K562 (cell line): ENCODE measurements around the gene ACOT7. TPM values are rescaled to one million over a fixed set of nuclear protein-coding genes. Genes with fewer than 3 reads are reported as not detected.

Source experiments
- ATAC-seq: fragments of 200-7000 bp; cut with Tn5 transposase; 3 replicates; pipeline ENCODE4 v1.9.1; 2020; ENCODE audit warnings: moderate library complexity
- BruUV-seq: library from RNA; stranded (reverse); fragments of 400-500 nt; replicated peaks from 2 replicates; lab custom pipeline; 2021; lab: Mats Ljungman, UMichigan
- CTCF ChIA-PET: fragments of 300-600 bp; formaldehyde crosslinking; extraction: SDS; loops from one replicate; lab custom pipeline; 2021; ENCODE audit warnings: low intra/inter-chr PET ratio; lab: Yijun Ruan, JAX
- POLR2A ChIA-PET: fragments of 300-600, 350-650 bp; sonication (Branson Sonifier 250); formaldehyde crosslinking; extraction: SDS; loops from one replicate; lab custom pipeline; 2021; ENCODE audit warnings: antibody characterized with exemption, inconsistent platforms; lab: Yijun Ruan, JAX
- DNase-seq, 4 experiments: peaks; one replicate each; pipeline versions ENCODE4 v3.0.0 to v3.0.0-alpha.2; 2011 to 2018; ENCODE audit warnings: low spot score in 3 of 4, mixed read lengths in 3 of 4; ENCODE audit errors: extremely low read depth in 1 of 4
- FAIRE-seq: peaks from 2 replicates; lab custom pipeline; 2011; peaks lifted over from hg19 to GRCh38; lab: Jason Lieb, UNC
- H2AFZ ChIP-seq: 2 replicates; pipeline ENCODE4 v1.6.0; 2011; ENCODE audit warnings: low read depth, low read length, control low read depth, inconsistent platforms
- H3K27ac ChIP-seq: fragments of 200-600 bp; 3 replicates; pipeline ENCODE4 v1.8.0; 2011; ENCODE audit warnings: low read depth, mild to moderate bottlenecking, control low read depth, inconsistent platforms, low read length, moderate library complexity, mixed read lengths; ENCODE audit errors: extremely low read depth
- H3K27me3 ChIP-seq, 2 experiments: fragments of 300-600 bp in 1 of 2; 2 replicates in 1 of 2; 3 replicates in 1 of 2; pipeline versions ENCODE4 v1.6.0 to v1.8.0; 2011; ENCODE audit warnings: inconsistent platforms in 2 of 2, low read length in 2 of 2, mild to moderate bottlenecking in 1 of 2, mixed read lengths in 1 of 2, moderate library complexity in 1 of 2; ENCODE audit not compliant: control insufficient read depth in 2 of 2, insufficient read depth in 2 of 2
- H3K36me3 ChIP-seq: fragments of 300-600 bp; 3 replicates; pipeline ENCODE4 v1.8.0; 2011; ENCODE audit warnings: mild to moderate bottlenecking, low read length, inconsistent platforms; ENCODE audit not compliant: control insufficient read depth, insufficient read depth
- H3K4me1 ChIP-seq, 2 experiments: fragments of 200-600 bp in 1 of 2; replicated peaks in 1 of 2; 2 replicates in 1 of 2; 3 replicates in 1 of 2; pipeline versions ENCODE4 v1.5.1 to v1.8.0; 2011; ENCODE audit warnings: inconsistent platforms in 2 of 2, low read length in 2 of 2, mild to moderate bottlenecking in 1 of 2, mixed read lengths in 1 of 2, moderate library complexity in 1 of 2; ENCODE audit not compliant: control insufficient read depth in 2 of 2, insufficient read depth in 2 of 2
- H3K4me2 ChIP-seq: 2 replicates; pipeline ENCODE4 v1.6.1; 2011; ENCODE audit warnings: low read length, control low read depth, inconsistent platforms, mixed read lengths; ENCODE audit not compliant: insufficient read depth
- H3K4me3 ChIP-seq: fragments of 200-600 bp; sonication (generic), shearing (Covaris generic); 2 replicates; pipeline ENCODE4 v1.5.1; 2016; ENCODE audit warnings: control low read depth, inconsistent platforms
- H3K79me2 ChIP-seq: fragments of 200-600 bp; 3 replicates; pipeline ENCODE4 v1.8.0; 2011; ENCODE audit warnings: low read length, inconsistent platforms; ENCODE audit not compliant: control insufficient read depth, insufficient read depth
- H3K9ac ChIP-seq, 2 experiments: 2 replicates each; pipeline versions ENCODE4 v1.6.0 to v1.6.1; 2011; ENCODE audit warnings: low read depth in 2 of 2, low read length in 2 of 2, control low read depth in 1 of 2, inconsistent platforms in 1 of 2, mild to moderate bottlenecking in 1 of 2, mixed read lengths in 1 of 2; ENCODE audit not compliant: insufficient read depth in 1 of 2
- H3K9me1 ChIP-seq: one replicate; pipeline ENCODE4 v1.6.0; 2011; ENCODE audit warnings: inconsistent platforms, mild to moderate bottlenecking, low read length, moderate library complexity; ENCODE audit not compliant: control insufficient read depth, insufficient read depth
- H3K9me3 ChIP-seq: replicated peaks from 2 replicates; pipeline ENCODE4 v1.5.1; 2011; ENCODE audit warnings: low read depth, low read length, inconsistent platforms; ENCODE audit not compliant: control insufficient read depth, insufficient read depth
- H4K20me1 ChIP-seq: replicated peaks from 2 replicates; pipeline ENCODE4 v1.6.1; 2011; ENCODE audit warnings: low read length, inconsistent platforms, mixed read lengths; ENCODE audit not compliant: control insufficient read depth, insufficient read depth
- ARNT ChIP-seq, 2 experiments: fragments of 450-650 bp; IDR thresholded peaks; 2 replicates each; pipeline ENCODE4 v1.6.1; 2016; ENCODE audit warnings: mild to moderate bottlenecking in 1 of 2
- SIN3A ChIP-seq, 2 experiments: fragments of 150-350 bp in 1 of 2; IDR thresholded peaks; 2 replicates each; pipeline ENCODE4 v1.6.1; 2011 to 2016; ENCODE audit warnings: borderline replicate concordance in 2 of 2, low read depth in 2 of 2, low read length in 2 of 2, mild to moderate bottlenecking in 2 of 2, moderate library complexity in 2 of 2; ENCODE audit not compliant: control insufficient read depth in 1 of 2
- WGBS: fragments of 100-300 bp; shearing (Covaris generic); methylation state at CpG from one replicate; pipeline ENCODE4 v1.1.6; 2016; ENCODE audit warnings: low coverage, mixed read lengths; ENCODE audit not compliant: insufficient coverage; ENCODE audit errors: missing lambda C conversion rate; 5-methylcytosine and 5-hydroxymethylcytosine counted together
- in situ Hi-C: fragments of 300-500 bp; cut with MboI; formaldehyde crosslinking; loops from 4 replicates; pipeline ENCODE4 v1.15.0; 2018; ENCODE audit warnings: inconsistent platforms, mixed read lengths
- intact Hi-C: fragments of 100-400 bp; cut with micrococcal nuclease; formaldehyde crosslinking; loops from 2 replicates; pipeline ENCODE4 v1.14.2; 2022
- polyA plus RNA-seq, 8 experiments: library from polyadenylated mRNA; depleted of rRNA in 4 of 8; stranded (reverse) in 5 of 8; unstranded in 3 of 8; fragments of >200 nt; fragmentation: Nextera tagmentation in 2 of 8; fragmentation: Illumina TruSeq in 1 of 8; extraction: Ambion mirVana in 2 of 8; extraction: Trizol in 1 of 8; gene quantifications; 2 replicates each; pipeline versions ENCODE4 v1.2.1 to v1.2.3, GENCODE V29; 2011 to 2014; ENCODE audit warnings: inconsistent platforms in 1 of 8, missing spikeins in 1 of 8
- total RNA-seq, 7 experiments: library from RNA; depleted of rRNA in 6 of 7; stranded (reverse); fragments of >200 nt in 6 of 7; fragmentation: Illumina TruSeq in 2 of 7; extraction: Trizol in 2 of 7; gene quantifications; 2 replicates each; pipeline versions ENCODE4 v1.2.1 to v1.2.3, GENCODE V29; 2011 to 2021; ENCODE audit warnings: low replicate concordance in 1 of 7

ACOT7 gene
- total and polyA plus RNA-seq, 9 of the 15 experiments (the other 6 are each of a cell fraction or from before 2014, with no cell fraction given): 7.0 to 92.6 (median 37.2) TPM

GRCh38 chr1:6361124-6361775, 32.3 kb downstream of the ACOT7 start:
- H3K9me3 ChIP-seq: no peaks in the 10 kb centered on the region
- no peak overlapping the region for H3K4me3 ChIP-seq
- H3K9me1 ChIP-seq: no peaks in the 10 kb centered on the region
- TF ChIP-seq ARNT (IDR thresholded peaks at IDR 0.05) (no peak), SIN3A (IDR thresholded peaks at IDR 0.05; ENCODE audit: borderline replicate concordance in 2 of 2, control insufficient read depth in 1 of 2, low read depth in 2 of 2, low read length in 2 of 2) (0 out of 4 replicates have a peak, but pooled peaks of 1 of the 2 experiments have one; percentile 28)
- no peak for ATAC-seq
- BruUV-seq: no TSS peak
- no peaks in the 10 kb centered on the region; the same call in 1 of the 2 replicates for H4K20me1 ChIP-seq
- H3K4me1 ChIP-seq: peaks cover 31 to 37% of the 10 kb centered on the region in 2 experiments
- peaks cover 4% of the 10 kb centered on the region; the same call in 1 of the 3 replicates for H3K79me2 ChIP-seq
- POLR2A ChIA-PET: interaction anchor here (0.6 to 1.6 kb wide), 8 partner anchors 9 to 256 kb away, joined by 3 to 6 read pairs (median 4); no protein-coding TSS in a partner anchor
- peak overlapping the region in 1 of 2 experiments; percentile 49; a peak in 2 of 4 replicates for H3K9ac ChIP-seq
- CTCF ChIA-PET: interaction anchor here (3.6 kb wide), 1 partner anchor 44 kb away, joined by 32 read pairs; no protein-coding TSS in a partner anchor
- H2AFZ ChIP-seq: no peak overlapping the region
- in situ Hi-C loops (no loop called here), intact Hi-C loops (no loop called here)
- no peak for FAIRE-seq
- no peak overlapping the region for H3K27ac ChIP-seq
- H3K36me3 ChIP-seq: no peaks in the 10 kb centered on the region
- WGBS: 70% methylated on average over 13 of the region's 13 CpGs
- no peak for DNase-seq
- H3K4me2 ChIP-seq: no peak overlapping the region
- no peaks in the 10 kb centered on the region for H3K27me3 ChIP-seq
